Lung (tissue), 12 donors: ENCODE measurements around the gene ISG20L2. TPM values are rescaled to one million over a fixed set of nuclear protein-coding genes. Genes with fewer than 3 reads are reported as not detected.
"Not testable (repeated sequence)": the region's sequence is repeated elsewhere in the genome, so short reads cannot be mapped to it uniquely, and the experiment has no call there.

Source experiments
- ATAC-seq: fragments of 200-7000 bp; cut with Tn5 transposase; one replicate; pipeline ENCODE4 v1.9.1; 2020; ENCODE audit warnings: moderate number of reproducible peaks; ENCODE audit not compliant: insufficient read depth, low FRiP score
- DNase-seq, 3 donors: peaks; one replicate each; pipeline ENCODE4 v3.0.0-alpha.2; 2013 to 2017
- H3K27ac ChIP-seq, 2 donors: one replicate each; pipeline ENCODE4 v1.5.1; 2013; ENCODE audit warnings: mild to moderate bottlenecking in 2 of 2, moderate library complexity in 2 of 2, control low read depth in 1 of 2, inconsistent platforms in 1 of 2, low read depth in 1 of 2, low read length in 1 of 2
- H3K27me3 ChIP-seq, 3 donors: one replicate each; pipeline ENCODE4 v1.5.1; 2013; ENCODE audit warnings: low read length in 2 of 3; ENCODE audit not compliant: control insufficient read depth in 3 of 3, insufficient read depth in 3 of 3
- H3K36me3 ChIP-seq, 4 donors: one replicate each; pipeline ENCODE4 v1.5.1; 2013; ENCODE audit warnings: low read length in 4 of 4, mild to moderate bottlenecking in 1 of 4, moderate library complexity in 1 of 4; ENCODE audit not compliant: control insufficient read depth in 4 of 4, insufficient read depth in 4 of 4
- H3K4me1 ChIP-seq, 5 donors: one replicate each; pipeline ENCODE4 v1.5.1; 2013; ENCODE audit warnings: low read length in 5 of 5, mild to moderate bottlenecking in 2 of 5, moderate library complexity in 1 of 5; ENCODE audit not compliant: control insufficient read depth in 5 of 5, insufficient read depth in 5 of 5
- H3K4me3 ChIP-seq: one replicate; pipeline ENCODE4 v1.5.1; 2013; ENCODE audit warnings: mild to moderate bottlenecking, control low read depth, moderate library complexity
- H3K9ac ChIP-seq, 2 donors: one replicate each; pipeline ENCODE4 v1.5.1; 2013; ENCODE audit warnings: low read length in 2 of 2, control low read depth in 1 of 2; ENCODE audit not compliant: insufficient read depth in 1 of 2
- H3K9me3 ChIP-seq, 4 donors: one replicate each; pipeline ENCODE4 v1.5.1; 2013; ENCODE audit warnings: low read length in 3 of 4, mild to moderate bottlenecking in 1 of 4, moderate library complexity in 1 of 4; ENCODE audit not compliant: control insufficient read depth in 4 of 4, insufficient read depth in 3 of 4
- CTCF ChIP-seq: IDR thresholded peaks from 2 replicates; pipeline ENCODE4 v1.5.1; 2012; ENCODE audit warnings: mild to moderate bottlenecking; ENCODE audit errors: control extremely low read depth, extremely low read depth
- WGBS, 2 donors: extraction: QIAGEN DNeasy Blood & Tissue Kit; methylation state at CpG; one replicate each; pipeline ENCODE4 v1.1.7; 2013; 5-methylcytosine and 5-hydroxymethylcytosine counted together
- polyA plus RNA-seq, 2 donors: library from polyadenylated mRNA; stranded (reverse); fragments of 200-250 nt; gene quantifications; one replicate each; pipeline ENCODE4 v1.2.1, GENCODE V29; 2013
- total RNA-seq, 2 donors: library from RNA; depleted of rRNA in 1 of 2; stranded (reverse); fragments of >200 nt in 1 of 2; gene quantifications; one replicate each; pipeline ENCODE4 v1.2.1, GENCODE V29; 2014 to 2021
- donor health status: control.
- donor health status: control.
- donor health status: Bipolar disorder and iron deficiency.
- donor health status: healthy.
- donor health status: DM: yes; HTN: yes; CAD: no.

ISG20L2 gene
- total and polyA plus RNA-seq, 4 donors: 9.3 to 26.3 (median 17.8) TPM

- WGBS, 2 donors: 83 to 90% methylated on average over 4 of the region's 4 CpGs
- no peak for TF ChIP-seq CTCF
Measured at GRCh38 chr1:156760796-156761104, 32.2 kb upstream of the ISG20L2 start.

GRCh38 chr1:156760092-156760795, 31.7 kb upstream of the ISG20L2 start:
- H3K27ac ChIP-seq: no peak overlapping the region
- 71 to 79% methylated on average over 6 of the region's 6 CpGs for WGBS, 2 donors
- no peak overlapping the region for H3K9ac ChIP-seq
- no peak for TF ChIP-seq CTCF
- no peaks in the 10 kb centered on the region for H3K4me1 ChIP-seq
- no peaks in the 10 kb centered on the region for H3K27me3 ChIP-seq
- ATAC-seq (no peak), DNase-seq (no peak)
- no peak overlapping the region for H3K4me3 ChIP-seq
- no peaks in the 10 kb centered on the region for H3K36me3 ChIP-seq
- no peaks in the 10 kb centered on the region for H3K9me3 ChIP-seq

More at GRCh38 chr1:156760796-156761104, 32.2 kb upstream of the ISG20L2 start:
- Histone ChIP-seq H3K4me1 (no peaks in the 10 kb centered on the region), H3K27me3 (no peaks in the 10 kb centered on the region), H3K9me3 (no peaks in the 10 kb centered on the region), H3K4me3 (no peak overlapping the region), H3K9ac (no peak overlapping the region), H3K36me3 (no peaks in the 10 kb centered on the region), H3K27ac (no peak overlapping the region)
- ATAC-seq (no peak), DNase-seq (no peak)

- H3K9ac ChIP-seq, ATAC-seq, H3K27ac ChIP-seq, H3K9me3 ChIP-seq, H3K4me3 ChIP-seq, H3K36me3 ChIP-seq, H3K27me3 ChIP-seq, DNase-seq, H3K4me1 ChIP-seq: not testable (repeated sequence)
- 85 to 91% methylated on average over 10 of the region's 10 CpGs for WGBS, 2 donors
Measured at GRCh38 chr1:156757572-156758253, 29.1 kb upstream of the ISG20L2 start.

GRCh38 chr1:156756355-156756754, 27.8 kb upstream of the ISG20L2 start:
- ATAC-seq (no peak), DNase-seq (no peak)
- Histone ChIP-seq H3K27me3 (no peaks in the 10 kb centered on the region), H3K9ac (no peak overlapping the region), H3K9me3 (no peaks in the 10 kb centered on the region), H3K27ac (no peak overlapping the region), H3K4me1 (peaks cover 0 to 10% (median 0%) of the 10 kb centered on the region in 5 donors), H3K4me3 (no peak overlapping the region), H3K36me3 (no peaks in the 10 kb centered on the region)
- no peak for TF ChIP-seq CTCF
- WGBS, 2 donors: 96 to 97% methylated on average over 1 of the region's 1 CpG
